Mucosa of stomach (tissue), 1 donor: ENCODE results near the gene EXD1.
A peak's percentile ranks its signal among the peaks of the same experiment; 100 is the strongest.
"Not testable (repeated sequence)": the region's sequence is repeated elsewhere in the genome, so short reads cannot be mapped to it uniquely, and the experiment has no call there.

Experiments used
- H3K27me3 ChIP-seq: one replicate; pipeline ENCODE4 v1.7.0; 2013; ENCODE audit warnings: mild to moderate bottlenecking, low read length; ENCODE audit not compliant: control insufficient read depth, insufficient read depth
- H3K36me3 ChIP-seq: one replicate; pipeline ENCODE4 v1.7.0; 2013; ENCODE audit warnings: low read length; ENCODE audit not compliant: control insufficient read depth, insufficient read depth
- H3K4me1 ChIP-seq: one replicate; pipeline ENCODE4 v1.7.0; 2013; ENCODE audit warnings: mild to moderate bottlenecking, low read length; ENCODE audit not compliant: control insufficient read depth, insufficient read depth
- H3K4me3 ChIP-seq: one replicate; pipeline ENCODE4 v1.7.0; 2013; ENCODE audit warnings: low read length
- H3K9ac ChIP-seq: one replicate; pipeline ENCODE4 v1.7.0; 2013; ENCODE audit warnings: mild to moderate bottlenecking, low read length, moderate library complexity
- H3K9me3 ChIP-seq: one replicate; pipeline ENCODE4 v1.7.0; 2013; ENCODE audit warnings: mild to moderate bottlenecking, low read length, moderate library complexity; ENCODE audit not compliant: control insufficient read depth
- donor health status: Pancreatic carcinoma.

Gene EXD1

DNA sequence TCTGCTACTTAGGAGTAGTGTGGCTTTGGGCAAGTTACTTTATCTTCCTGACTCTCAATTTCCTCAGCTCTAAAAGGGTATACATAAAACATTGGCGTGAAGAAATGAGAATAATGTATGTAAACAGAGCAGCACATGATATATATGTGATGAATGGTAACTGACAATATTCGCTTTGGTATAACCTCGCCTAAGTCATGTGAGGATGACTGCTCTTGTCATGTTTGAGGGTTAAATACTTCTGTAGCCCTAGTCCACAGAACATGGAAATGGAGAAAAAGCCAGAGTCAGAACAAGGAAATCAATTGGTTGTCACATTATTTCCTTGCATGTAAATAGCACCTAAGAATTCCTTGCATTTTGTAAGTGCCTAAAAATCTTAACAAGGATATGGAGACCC, 25.5 kb upstream of the EXD1 start:
- Histone ChIP-seq H3K9ac (no peak overlapping the region), H3K36me3 (peaks cover 3% of the 10 kb centered on the region)

GRCh38 chr15:41254560-41254959, 24.0 kb upstream of the EXD1 start:
- H3K36me3 ChIP-seq, result peaks cover 3% of the 10 kb centered on the region
- H3K9ac ChIP-seq, result no peak overlapping the region
- H3K9me3 ChIP-seq, result no peaks in the 10 kb centered on the region
- H3K27me3 ChIP-seq, result no peaks in the 10 kb centered on the region
- H3K4me1 ChIP-seq, result peaks cover 38% of the 10 kb centered on the region
- H3K4me3 ChIP-seq, result no peak overlapping the region

More for the DNA sequence above, 25.5 kb upstream of the EXD1 start:
- no peaks in the 10 kb centered on the region for H3K9me3 ChIP-seq
- no peaks in the 10 kb centered on the region for H3K27me3 ChIP-seq
- peaks cover 39% of the 10 kb centered on the region for H3K4me1 ChIP-seq
- H3K4me3 ChIP-seq, result no peak overlapping the region

GRCh38 chr15:41251411-41251810, 20.9 kb upstream of the EXD1 start:
- H3K4me1 ChIP-seq, result peaks cover 26% of the 10 kb centered on the region
- H3K36me3 ChIP-seq, result peaks cover 3% of the 10 kb centered on the region
- H3K27me3 ChIP-seq, result no peaks in the 10 kb centered on the region
- no peaks in the 10 kb centered on the region for H3K9me3 ChIP-seq
- H3K9ac ChIP-seq, result no peak overlapping the region
- no peak overlapping the region for H3K4me3 ChIP-seq

GRCh38 chr15:41250745-41251144, 20.2 kb upstream of the EXD1 start:
- not testable (repeated sequence) for H3K9me3 ChIP-seq, H3K4me3 ChIP-seq, H3K27me3 ChIP-seq, H3K9ac ChIP-seq, H3K36me3 ChIP-seq
- peaks cover 20% of the 10 kb centered on the region for H3K4me1 ChIP-seq

DNA sequence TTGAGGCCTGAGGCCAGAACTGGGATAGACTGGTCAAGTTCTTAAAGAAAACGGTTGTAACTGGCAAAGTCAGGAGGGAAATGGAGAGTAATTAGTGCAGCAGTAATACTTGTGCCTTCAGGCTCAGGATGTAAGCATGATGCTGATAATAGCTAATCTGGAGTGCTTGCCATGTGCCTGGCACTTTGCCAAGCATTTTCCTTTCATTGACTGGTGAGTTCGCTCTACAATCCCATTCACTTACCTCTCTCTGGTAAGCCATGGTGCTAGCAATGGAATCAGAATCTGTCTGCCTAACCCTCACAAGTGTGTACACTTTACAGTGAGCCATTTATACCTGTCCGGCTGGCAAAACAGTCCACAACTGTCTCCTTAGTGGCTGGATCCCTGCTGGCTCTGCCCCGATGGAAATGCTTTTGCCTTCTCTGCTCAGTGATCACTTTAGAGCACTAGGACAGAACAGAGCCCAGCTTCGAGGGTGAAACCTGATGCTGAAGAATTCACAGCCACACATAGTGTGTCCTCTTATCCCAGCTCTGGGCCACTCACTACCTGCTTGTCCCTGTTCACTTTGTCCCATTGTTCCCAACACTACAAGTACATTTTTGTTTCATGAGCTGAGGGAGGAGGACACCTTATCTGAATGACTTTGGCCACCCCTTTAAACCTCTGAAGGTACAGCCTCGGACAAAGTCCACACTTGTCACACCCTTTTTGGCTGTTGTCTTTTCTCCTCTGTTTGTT, 10.8 kb upstream of the EXD1 start:
- Histone ChIP-seq H3K9ac (peak overlapping the region; percentile 40), H3K36me3 (no peaks in the 10 kb centered on the region), H3K9me3 (no peaks in the 10 kb centered on the region), H3K4me1 (peaks cover 22% of the 10 kb centered on the region), H3K4me3 (peak overlapping the region; percentile 3), H3K27me3 (no peaks in the 10 kb centered on the region)

GRCh38 chr15:41238100-41238499, 7.5 kb upstream of the EXD1 start:
- Histone ChIP-seq H3K4me1 (peaks cover 30% of the 10 kb centered on the region), H3K4me3 (no peak overlapping the region), H3K9ac (no peak overlapping the region), H3K9me3 (no peaks in the 10 kb centered on the region), H3K27me3 (no peaks in the 10 kb centered on the region), H3K36me3 (no peaks in the 10 kb centered on the region)

GRCh38 chr15:41235929-41236328, 5.4 kb upstream of the EXD1 start:
- H3K4me1 ChIP-seq, result peaks cover 18% of the 10 kb centered on the region
- H3K9ac ChIP-seq, result no peak overlapping the region
- H3K4me3 ChIP-seq, result no peak overlapping the region
- no peaks in the 10 kb centered on the region for H3K27me3 ChIP-seq
- H3K9me3 ChIP-seq, result no peaks in the 10 kb centered on the region
- no peaks in the 10 kb centered on the region for H3K36me3 ChIP-seq

GRCh38 chr15:41235228-41235627, 4.7 kb upstream of the EXD1 start:
- not testable (repeated sequence) for H3K9ac ChIP-seq, H3K36me3 ChIP-seq, H3K9me3 ChIP-seq, H3K27me3 ChIP-seq, H3K4me3 ChIP-seq
- peaks cover 17% of the 10 kb centered on the region for H3K4me1 ChIP-seq

DNA sequence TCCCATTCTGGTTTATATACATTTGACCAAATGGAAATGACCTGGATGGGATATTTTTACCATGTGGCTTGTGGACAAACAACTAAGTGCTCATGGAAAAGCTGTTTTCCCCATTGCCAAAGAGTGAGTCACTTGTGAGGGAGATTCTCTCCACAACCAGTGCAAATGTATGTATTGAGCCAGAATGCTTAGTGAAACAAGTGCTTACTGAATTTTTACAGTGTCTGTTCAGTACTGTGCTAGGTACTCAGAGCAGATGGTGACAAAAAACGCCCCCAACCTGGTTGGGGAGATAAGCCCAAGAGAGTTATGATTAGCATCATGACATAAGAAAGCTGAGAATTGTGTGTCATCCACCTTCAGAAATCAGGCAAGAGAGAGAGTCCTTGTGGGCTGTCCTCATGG, 2.8 kb upstream of the EXD1 start:
- no peaks in the 10 kb centered on the region for H3K27me3 ChIP-seq
- no peak overlapping the region for H3K9ac ChIP-seq
- no peak overlapping the region for H3K4me3 ChIP-seq
- peaks cover 18% of the 10 kb centered on the region for H3K4me1 ChIP-seq
- H3K9me3 ChIP-seq, result no peaks in the 10 kb centered on the region
- H3K36me3 ChIP-seq, result no peaks in the 10 kb centered on the region

DNA sequence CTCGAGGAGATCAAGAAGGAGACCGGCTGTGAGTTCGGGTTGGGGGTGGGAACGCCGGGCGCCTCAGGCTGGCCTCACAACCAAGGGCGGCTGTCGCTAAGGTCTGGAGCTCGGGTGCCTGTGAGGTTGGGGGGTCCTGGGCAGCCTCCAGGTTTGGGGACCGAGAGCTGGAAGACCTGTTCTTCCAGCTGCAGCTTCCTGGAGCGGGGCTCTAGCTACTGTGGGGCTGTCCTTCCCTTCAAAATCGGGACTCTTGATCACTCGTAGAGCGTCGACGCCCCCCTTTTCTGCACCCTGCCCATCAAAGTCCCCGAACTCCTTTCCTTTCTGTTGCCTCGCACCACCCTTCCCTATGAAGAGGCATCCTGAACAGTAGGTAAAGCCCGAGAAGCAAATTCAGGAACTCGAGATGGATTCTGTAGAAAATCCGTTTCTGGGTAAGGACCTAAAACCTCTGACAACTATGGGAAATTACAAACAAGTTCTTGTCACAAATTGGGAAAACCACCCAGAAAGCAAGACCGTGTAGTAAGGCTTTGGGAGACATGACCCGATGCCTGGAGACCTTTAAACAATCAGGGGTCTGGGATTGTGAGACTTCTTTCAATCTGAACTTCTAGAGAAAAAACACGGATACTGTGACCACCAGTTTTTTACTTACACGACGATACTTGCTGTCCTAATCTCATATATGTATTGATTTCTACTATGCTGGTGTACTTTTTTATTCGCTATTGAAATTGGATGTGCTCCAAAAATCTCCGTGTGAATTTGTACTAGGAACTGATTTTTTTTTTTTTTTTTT, 1.1 kb upstream of the EXD1 start:
- peak overlapping the region; percentile 91 for H3K9ac ChIP-seq
- H3K36me3 ChIP-seq, result no peaks in the 10 kb centered on the region
- H3K4me1 ChIP-seq, result peaks cover 18% of the 10 kb centered on the region
- no peaks in the 10 kb centered on the region for H3K27me3 ChIP-seq
- no peaks in the 10 kb centered on the region for H3K9me3 ChIP-seq
- peak overlapping the region; percentile 60 for H3K4me3 ChIP-seq

GRCh38 chr15:41230345-41230649, 260 bp downstream of the EXD1 start:
- Histone ChIP-seq H3K4me3 (peak overlapping the region; percentile 60), H3K27me3 (no peaks in the 10 kb centered on the region), H3K9me3 (no peaks in the 10 kb centered on the region), H3K9ac (no peak overlapping the region), H3K4me1 (peaks cover 18% of the 10 kb centered on the region), H3K36me3 (no peaks in the 10 kb centered on the region)

GRCh38 chr15:41219381-41219780, 11.2 kb downstream of the EXD1 start:
- Histone ChIP-seq H3K9me3 (no peaks in the 10 kb centered on the region), H3K4me1 (no peaks in the 10 kb centered on the region), H3K9ac (no peak overlapping the region), H3K4me3 (no peak overlapping the region), H3K27me3 (no peaks in the 10 kb centered on the region), H3K36me3 (no peaks in the 10 kb centered on the region)
